HG02884 (cell line): Measurements from ENCODE around the gene ATOH8.

Experiments
- ATAC-seq: cut with Tn5 transposase; IDR thresholded peaks from one replicate; pipeline ENCODE4 v1.9.1; 2021; ENCODE audit warnings: mild to moderate bottlenecking, moderate library complexity; ENCODE audit not compliant: unreplicated experiment

ATOH8 gene

GRCh38 chr2:85799215-85799956, 45.6 kb downstream of the ATOH8 start:
- ATAC-seq, result no peak

- ATAC-seq, result no peak
Observed at GRCh38 chr2:85800586-85800985, 46.8 kb downstream of the ATOH8 start.

GRCh38 chr2:85801871-85802270, 48.1 kb downstream of the ATOH8 start:
- ATAC-seq, result no peak

- no peak for ATAC-seq
Observed at GRCh38 chr2:85802354-85803103, 48.7 kb downstream of the ATOH8 start.

GRCh38 chr2:85803704-85804425, 50.1 kb downstream of the ATOH8 start:
- ATAC-seq, result no peak

- ATAC-seq, result no peak
Observed at GRCh38 chr2:85804583-85804982, 50.8 kb downstream of the ATOH8 start.

GRCh38 chr2:85806358-85807118, 52.7 kb downstream of the ATOH8 start:
- no peak for ATAC-seq

GRCh38 chr2:85807756-85808155, 54.0 kb downstream of the ATOH8 start:
- no peak for ATAC-seq

- ATAC-seq, result no peak
Observed at GRCh38 chr2:85810371-85811179, 56.8 kb downstream of the ATOH8 start.

- no peak for ATAC-seq
Observed at GRCh38 chr2:85811180-85812093, 57.6 kb downstream of the ATOH8 start.

GRCh38 chr2:85812094-85812735, 58.4 kb downstream of the ATOH8 start:
- ATAC-seq, result no peak

- ATAC-seq, result no peak
Observed at GRCh38 chr2:85813211-85813981, 59.6 kb downstream of the ATOH8 start.

GRCh38 chr2:85813982-85814801, 60.4 kb downstream of the ATOH8 start:
- ATAC-seq, result no peak

- ATAC-seq, result no peak
Observed at GRCh38 chr2:85814802-85815550, 61.2 kb downstream of the ATOH8 start.

GRCh38 chr2:85819811-85820510, 66.2 kb downstream of the ATOH8 start:
- no peak for ATAC-seq

- no peak for ATAC-seq
Observed at GRCh38 chr2:85822766-85823165, 69.0 kb downstream of the ATOH8 start.
